CD4-positive, alpha-beta memory T cell (primary cell): ENCODE results near the gene TFIP11. TPM values are rescaled to one million over a fixed set of nuclear protein-coding genes. Genes with fewer than 3 reads are reported as not detected.
"Not testable (repeated sequence)": the region's sequence is repeated elsewhere in the genome, so short reads cannot be mapped to it uniquely, and the experiment has no call there.

Source experiments
- CTCF ChIA-PET: fragments of 350-600 bp; sonication (Branson Sonifier 250); formaldehyde crosslinking; loops from one replicate; lab custom pipeline; 2021; ENCODE audit warnings: inconsistent platforms; ENCODE audit not compliant: partially characterized antibody; lab: Charles Lee
- POLR2A ChIA-PET: fragments of 350-600 bp; sonication (Branson Sonifier 250); formaldehyde crosslinking; loops from one replicate; lab custom pipeline; 2021; ENCODE audit not compliant: partially characterized antibody; lab: Charles Lee
- DNase-seq, 5 donors: peaks; one replicate each; pipeline versions ENCODE4 v3.0.0 to v3.0.0-alpha.2; 2020 to 2022; ENCODE audit warnings: mixed read lengths in 1 of 5
- H3K27ac ChIP-seq: one replicate; pipeline ENCODE4 v1.7.0; 2013; ENCODE audit warnings: low read depth, low read length
- H3K27me3 ChIP-seq: 2 replicates; pipeline ENCODE4 v1.7.0; 2013; ENCODE audit warnings: mild to moderate bottlenecking, low read length, moderate library complexity; ENCODE audit not compliant: insufficient read depth
- H3K36me3 ChIP-seq: 2 replicates; pipeline ENCODE4 v1.7.0; 2013; ENCODE audit warnings: mild to moderate bottlenecking, low read length, moderate library complexity; ENCODE audit not compliant: insufficient read depth
- H3K4me1 ChIP-seq: 2 replicates; pipeline ENCODE4 v1.7.0; 2013; ENCODE audit warnings: mild to moderate bottlenecking, low read length, moderate library complexity; ENCODE audit not compliant: insufficient read depth
- H3K4me3 ChIP-seq, 2 donors: one replicate each; pipeline ENCODE4 v1.7.0; 2013; ENCODE audit warnings: low read length in 2 of 2, mild to moderate bottlenecking in 1 of 2
- H3K9me3 ChIP-seq, 2 donors: one replicate each; pipeline ENCODE4 v1.7.0; 2013; ENCODE audit warnings: low read length in 2 of 2, control low read depth in 1 of 2; ENCODE audit not compliant: control insufficient read depth in 1 of 2
- H3K27ac Mint-ChIP-seq, 7 donors: one replicate each; pipeline ENCODE4 v1.8.0; 2020 to 2021; ENCODE audit warnings: mixed read lengths in 7 of 7, mild to moderate bottlenecking in 6 of 7, inconsistent platforms in 3 of 7, moderate library complexity in 3 of 7
- H3K27me3 Mint-ChIP-seq, 2 donors: one replicate each; pipeline ENCODE4 v1.8.0; 2020 to 2021; ENCODE audit warnings: mixed read lengths in 2 of 2
- H3K36me3 Mint-ChIP-seq, 2 donors: one replicate each; pipeline ENCODE4 v1.8.0; 2020 to 2021; ENCODE audit warnings: mixed read lengths in 2 of 2, inconsistent platforms in 1 of 2, mild to moderate bottlenecking in 1 of 2
- H3K4me1 Mint-ChIP-seq, 4 donors: one replicate each; pipeline ENCODE4 v1.8.0; 2020 to 2021; ENCODE audit warnings: mixed read lengths in 4 of 4, mild to moderate bottlenecking in 1 of 4
- H3K4me3 Mint-ChIP-seq, 8 donors: one replicate each; pipeline ENCODE4 v1.8.0; 2020 to 2021; ENCODE audit warnings: mixed read lengths in 8 of 8, mild to moderate bottlenecking in 7 of 8, moderate library complexity in 6 of 8, inconsistent platforms in 3 of 8
- H3K9me3 Mint-ChIP-seq, 8 donors: one replicate each; pipeline ENCODE4 v1.8.0; 2020 to 2021; ENCODE audit warnings: mixed read lengths in 8 of 8, mild to moderate bottlenecking in 5 of 8, inconsistent platforms in 3 of 8, moderate library complexity in 1 of 8
- intact Hi-C: fragments of 100-400 bp; cut with micrococcal nuclease; formaldehyde crosslinking; loops from one replicate; pipeline ENCODE4 v1.15.1; 2023
- polyA plus RNA-seq, 2 donors: library from polyadenylated mRNA; unstranded; fragments of 300-500 nt; fragmentation: Illumina TruSeq; gene quantifications; one replicate each; pipeline ENCODE4 v1.2.3, GENCODE V29; 2021
- total RNA-seq, 2 experiments: library from RNA; stranded (reverse); gene quantifications; one replicate each; pipeline ENCODE4 v1.2.3, GENCODE V29; 2021

Gene TFIP11
- total and polyA plus RNA-seq, 4 experiments from 2014 or later, result 22.2 to 74.5 (median 59.0) TPM

- Histone ChIP-seq H3K4me3 (no peak overlapping the region), H3K27me3 (no peaks in the 10 kb centered on the region), H3K4me1 (no peaks in the 10 kb centered on the region), H3K36me3 (peaks cover 39% of the 10 kb centered on the region), H3K9me3 (no peaks in the 10 kb centered on the region), H3K27ac (no peak overlapping the region)
- no peaks in the 10 kb centered on the region for H3K9me3 Mint-ChIP-seq
- peak overlapping the region in 1 of 8 donors; percentile 31 for H3K4me3 Mint-ChIP-seq
- intact Hi-C loops, result no loop called here
- peaks cover 4 to 6% (median 5%) of the 10 kb centered on the region in 4 donors for H3K4me1 Mint-ChIP-seq
- no peak for DNase-seq
- H3K36me3 Mint-ChIP-seq, result peaks cover 24 to 64% of the 10 kb centered on the region in 2 donors
- no peaks in the 10 kb centered on the region for H3K27me3 Mint-ChIP-seq
- peak overlapping the region in 5 of 7 donors; percentile 13 to 81 (median 30) for H3K27ac Mint-ChIP-seq
- ChIA-PET CTCF (interaction anchor here (1.0 to 1.6 kb wide), 2 partner anchors 32 to 131 kb away, joined by 3 to 6 read pairs; no protein-coding TSS in a partner anchor), POLR2A (interaction anchor here (0.6 to 1.0 kb wide), 2 partner anchors 56 to 136 kb away, joined by 3 to 4 read pairs; no protein-coding TSS in a partner anchor)
These were observed 22.8 kb upstream of the TFIP11 start for GRCh38 chr22:26534874-26535602.

- CTCF ChIA-PET, result interaction anchor here (1.0 to 1.6 kb wide), 2 partner anchors 31 to 132 kb away, joined by 3 to 6 read pairs; no protein-coding TSS in a partner anchor
- Histone ChIP-seq H3K27me3 (no peaks in the 10 kb centered on the region), H3K27ac (no peak overlapping the region), H3K9me3 (no peaks in the 10 kb centered on the region), H3K4me3 (no peak overlapping the region), H3K36me3 (peaks cover 31% of the 10 kb centered on the region), H3K4me1 (no peaks in the 10 kb centered on the region)
- no peak overlapping the region for H3K4me3 Mint-ChIP-seq
- H3K27ac Mint-ChIP-seq, result peak overlapping the region in 3 of 7 donors; percentile 43 to 78 (median 47)
- DNase-seq, result no peak
- intact Hi-C loops, result no loop called here
- no peaks in the 10 kb centered on the region for H3K27me3 Mint-ChIP-seq
- H3K4me1 Mint-ChIP-seq, result peaks cover 4 to 6% (median 5%) of the 10 kb centered on the region in 4 donors
- H3K9me3 Mint-ChIP-seq, result no peaks in the 10 kb centered on the region
- POLR2A ChIA-PET, result interaction anchor here (1.0 kb wide), 1 partner anchor 137 kb away, joined by 3 read pairs; no protein-coding TSS in a partner anchor
- peaks cover 26 to 64% of the 10 kb centered on the region in 2 donors for H3K36me3 Mint-ChIP-seq
These were observed 22.0 kb upstream of the TFIP11 start for GRCh38 chr22:26534171-26534855.

GRCh38 chr22:26529345-26529744 lies 17.1 kb upstream of the TFIP11 start:
- no peak for DNase-seq
- peaks cover 42% of the 10 kb centered on the region for H3K36me3 ChIP-seq
- Mint-ChIP-seq H3K36me3 (peaks cover 36 to 68% of the 10 kb centered on the region in 2 donors), H3K4me3 (no peak overlapping the region), H3K27ac (no peak overlapping the region), H3K9me3 (no peaks in the 10 kb centered on the region), H3K4me1 (peaks cover 0 to 2% (median under 1%) of the 10 kb centered on the region in 4 donors), H3K27me3 (no peaks in the 10 kb centered on the region)
- H3K27me3 ChIP-seq, result no peaks in the 10 kb centered on the region
- H3K9me3 ChIP-seq, result no peaks in the 10 kb centered on the region
- H3K4me1 ChIP-seq, result no peaks in the 10 kb centered on the region
- H3K4me3 ChIP-seq, result no peak overlapping the region
- POLR2A ChIA-PET, result no interaction called here
- intact Hi-C loops, result no loop called here
- no peak overlapping the region for H3K27ac ChIP-seq
- CTCF ChIA-PET, result no interaction called here

GRCh38 chr22:26528518-26528917 lies 16.2 kb upstream of the TFIP11 start:
- peaks cover 38% of the 10 kb centered on the region for H3K36me3 ChIP-seq
- H3K4me1 ChIP-seq, H3K27me3 ChIP-seq, H3K4me3 Mint-ChIP-seq, H3K4me1 Mint-ChIP-seq, H3K27ac ChIP-seq, DNase-seq, intact Hi-C loops, CTCF ChIA-PET, H3K9me3 ChIP-seq, H3K27me3 Mint-ChIP-seq, H3K9me3 Mint-ChIP-seq, H3K4me3 ChIP-seq: not testable (repeated sequence)
- Mint-ChIP-seq H3K27ac (peak overlapping the region in 1 of 7 donors; percentile 79), H3K36me3 (peaks cover 38 to 70% of the 10 kb centered on the region in 2 donors)
- POLR2A ChIA-PET, result interaction anchor here (0.9 kb wide), 1 partner anchor 62 kb away, joined by 3 read pairs; no protein-coding TSS in a partner anchor

GRCh38 chr22:26527574-26528465 lies 15.5 kb upstream of the TFIP11 start:
- Histone ChIP-seq H3K27ac (no peak overlapping the region), H3K27me3 (no peaks in the 10 kb centered on the region), H3K4me3 (no peak overlapping the region), H3K4me1 (no peaks in the 10 kb centered on the region), H3K9me3 (no peaks in the 10 kb centered on the region), H3K36me3 (peaks cover 38% of the 10 kb centered on the region)
- peaks cover 0 to 1% (median under 1%) of the 10 kb centered on the region in 4 donors for H3K4me1 Mint-ChIP-seq
- no peaks in the 10 kb centered on the region for H3K27me3 Mint-ChIP-seq
- CTCF ChIA-PET, result interaction anchor here (0.6 kb wide), 1 partner anchor 114 kb away, joined by 3 read pairs; no protein-coding TSS in a partner anchor
- peaks cover 40 to 70% of the 10 kb centered on the region in 2 donors for H3K36me3 Mint-ChIP-seq
- DNase-seq, result no peak
- POLR2A ChIA-PET, result interaction anchor here (0.9 kb wide), 1 partner anchor 63 kb away, joined by 3 read pairs; no protein-coding TSS in a partner anchor
- no peak overlapping the region for H3K4me3 Mint-ChIP-seq
- intact Hi-C loops, result no loop called here
- H3K27ac Mint-ChIP-seq, result peak overlapping the region in 1 of 7 donors; percentile 79
- no peaks in the 10 kb centered on the region for H3K9me3 Mint-ChIP-seq

- Histone ChIP-seq H3K4me1 (no peaks in the 10 kb centered on the region), H3K9me3 (no peaks in the 10 kb centered on the region), H3K4me3 (no peak overlapping the region), H3K27ac (no peak overlapping the region), H3K27me3 (no peaks in the 10 kb centered on the region), H3K36me3 (peaks cover 38% of the 10 kb centered on the region)
- Mint-ChIP-seq H3K9me3 (no peaks in the 10 kb centered on the region), H3K36me3 (peaks cover 40 to 65% of the 10 kb centered on the region in 2 donors), H3K27ac (no peak overlapping the region), H3K4me3 (no peak overlapping the region), H3K4me1 (no peaks in the 10 kb centered on the region), H3K27me3 (no peaks in the 10 kb centered on the region)
- no peak for DNase-seq
- intact Hi-C loops, result no loop called here
- ChIA-PET CTCF (no interaction called here), POLR2A (no interaction called here)
These were observed 14.9 kb upstream of the TFIP11 start for GRCh38 chr22:26527167-26527566.
